KOPT-K1 (cell line): Measurements from ENCODE around the gene PPP2R3A.
A peak's percentile ranks its signal among the peaks of the same experiment; 100 is the strongest.
"Not testable (repeated sequence)": the region's sequence is repeated elsewhere in the genome, so short reads cannot be mapped to it uniquely, and the experiment has no call there.

Source experiments
- H3K27ac ChIP-seq: fragments of 200-600 bp; sonication (generic); 2 replicates; pipeline ENCODE4 v1.5.1; 2016; ENCODE audit warnings: antibody characterized with exemption, mild to moderate bottlenecking, low read depth, low read length; ENCODE audit not compliant: poor library complexity, severe bottlenecking
- H3K36me3 ChIP-seq: fragments of 200-600 bp; sonication (generic); 2 replicates; pipeline ENCODE4 v1.5.1; 2017; ENCODE audit warnings: antibody characterized with exemption, mild to moderate bottlenecking, low read length, moderate library complexity; ENCODE audit not compliant: insufficient read depth
- H3K9me3 ChIP-seq: fragments of 200-600 bp; sonication (generic); 2 replicates; pipeline ENCODE4 v1.5.1; 2017; ENCODE audit warnings: antibody characterized with exemption, low read length, mild to moderate bottlenecking; ENCODE audit not compliant: insufficient read depth, poor library complexity, severe bottlenecking

Gene PPP2R3A

DNA sequence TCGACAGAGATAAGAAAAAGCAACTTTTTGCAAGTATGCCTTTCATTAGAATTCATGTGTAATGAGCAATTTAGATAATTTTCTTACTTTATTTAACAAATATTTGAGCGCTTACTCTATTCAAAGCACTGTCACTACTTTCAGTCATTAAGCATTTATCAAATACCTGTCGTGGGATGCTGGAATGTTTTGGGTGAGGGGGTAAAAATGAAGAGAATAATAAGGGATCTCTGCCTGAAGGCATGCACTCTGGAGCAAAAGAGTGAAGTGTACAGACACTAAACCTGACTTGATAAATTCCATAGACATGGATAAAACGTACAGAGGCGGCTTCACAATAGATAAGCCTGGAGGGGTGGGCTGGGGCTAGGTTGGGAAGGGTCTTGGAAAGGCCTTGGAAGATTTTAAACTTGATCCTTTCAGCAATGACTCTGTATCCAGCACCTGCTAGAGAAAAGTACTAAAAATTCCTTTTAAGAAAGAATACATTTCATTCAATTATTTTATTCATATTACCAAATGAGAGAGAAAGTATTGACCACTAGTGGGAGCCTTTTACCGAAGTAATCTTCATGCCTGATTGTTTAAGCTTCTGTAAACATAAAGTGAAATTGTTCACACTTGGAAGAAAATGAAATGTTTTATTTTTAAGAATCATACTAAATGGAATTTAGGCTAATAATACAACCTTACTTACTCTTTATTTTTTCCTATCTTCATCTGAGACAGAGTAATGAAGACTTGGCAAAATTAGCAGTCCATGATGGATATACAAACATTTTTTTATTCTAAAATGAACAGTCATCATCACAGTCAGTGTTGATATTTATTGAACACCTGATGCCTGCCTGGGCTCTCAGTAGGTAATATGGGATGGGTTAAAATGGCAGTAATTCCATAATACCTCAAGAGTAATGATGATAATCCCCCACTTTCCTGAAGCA is 113.2 kb downstream of the PPP2R3A start:
- Histone ChIP-seq H3K27ac (peak overlapping the region; percentile 36), H3K36me3 (no peaks in the 10 kb centered on the region), H3K9me3 (peaks cover 4% of the 10 kb centered on the region)

- H3K27ac ChIP-seq, H3K36me3 ChIP-seq: not testable (repeated sequence)
- H3K9me3 ChIP-seq: peaks cover 25% of the 10 kb centered on the region
Measured at GRCh38 chr3:136083641-136084382, 118.3 kb downstream of the PPP2R3A start.

GRCh38 chr3:136085067-136085466 is 119.5 kb downstream of the PPP2R3A start:
- H3K9me3 ChIP-seq: peaks cover 25% of the 10 kb centered on the region
- H3K27ac ChIP-seq, H3K36me3 ChIP-seq: not testable (repeated sequence)

DNA sequence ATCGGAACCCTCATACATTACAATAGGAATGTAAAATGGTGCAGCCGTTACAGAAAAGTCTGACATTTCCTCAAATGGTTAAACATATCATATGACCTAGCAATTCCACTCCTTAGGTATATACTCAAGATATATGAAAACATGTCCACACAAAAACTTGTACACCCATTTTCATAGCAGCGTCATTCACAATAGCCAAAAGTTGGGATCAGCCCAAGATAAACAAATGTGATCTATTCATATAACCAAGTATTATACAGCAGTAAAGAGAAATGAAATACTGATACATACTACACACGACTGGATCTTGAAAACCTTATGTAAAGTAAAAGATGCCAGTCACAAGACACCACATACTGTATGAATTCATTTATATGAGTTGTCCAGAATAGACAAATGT is 128.2 kb downstream of the PPP2R3A start:
- no peaks in the 10 kb centered on the region for H3K9me3 ChIP-seq
- H3K36me3 ChIP-seq: no peaks in the 10 kb centered on the region

GRCh38 chr3:136105044-136105443 is 139.5 kb downstream of the PPP2R3A start:
- no peak overlapping the region for H3K27ac ChIP-seq
- H3K9me3 ChIP-seq: no peaks in the 10 kb centered on the region
- no peaks in the 10 kb centered on the region for H3K36me3 ChIP-seq

More for the DNA sequence above, 128.2 kb downstream of the PPP2R3A start:
- H3K27ac ChIP-seq: no peak overlapping the region

- H3K36me3 ChIP-seq: no peaks in the 10 kb centered on the region
- no peaks in the 10 kb centered on the region for H3K9me3 ChIP-seq
- H3K27ac ChIP-seq: no peak overlapping the region
Measured at GRCh38 chr3:136106101-136106500, 140.6 kb downstream of the PPP2R3A start.

DNA sequence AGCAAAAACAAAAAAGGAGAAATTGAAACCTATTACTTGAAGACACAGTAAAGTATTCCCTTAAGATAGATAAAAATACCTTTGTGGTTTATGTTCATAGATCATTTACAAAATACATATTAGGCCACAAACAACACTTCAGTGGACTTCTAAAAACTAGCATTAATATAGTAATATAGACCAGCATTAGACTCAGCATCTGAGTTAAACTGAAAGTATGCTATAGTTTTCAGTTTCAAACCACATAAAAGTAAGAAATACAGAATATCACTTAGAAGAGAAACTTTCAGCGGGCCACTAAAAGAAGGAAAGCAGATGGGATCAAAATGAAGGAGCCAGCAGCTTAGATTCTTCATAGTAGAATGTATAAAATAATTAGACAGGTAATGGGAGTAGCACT is 144.0 kb downstream of the PPP2R3A start:
- no peaks in the 10 kb centered on the region for H3K9me3 ChIP-seq
- H3K27ac ChIP-seq: peak overlapping the region; percentile 66
- H3K36me3 ChIP-seq: no peaks in the 10 kb centered on the region

DNA sequence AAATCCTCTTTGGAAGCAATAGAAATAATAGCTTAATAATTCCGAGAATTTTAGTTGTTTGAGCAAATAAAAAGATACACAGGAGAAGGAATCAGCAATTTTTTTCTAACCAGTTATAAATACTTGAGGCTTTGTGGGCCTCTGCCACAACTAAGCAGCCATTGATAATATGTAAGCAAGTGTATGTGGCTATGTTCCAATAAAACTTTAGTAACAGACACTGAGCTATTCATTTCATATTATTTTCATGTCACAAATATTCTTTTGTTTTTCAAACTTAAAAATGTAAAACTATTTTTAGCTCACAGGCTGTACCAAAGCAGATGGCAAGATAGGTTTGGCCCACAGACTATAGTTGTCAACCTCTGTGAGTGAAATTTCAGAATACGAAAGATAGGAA is 145.0 kb downstream of the PPP2R3A start:
- Histone ChIP-seq H3K27ac (peak overlapping the region; percentile 66), H3K36me3 (no peaks in the 10 kb centered on the region), H3K9me3 (no peaks in the 10 kb centered on the region)

GRCh38 chr3:136114421-136114820 is 148.9 kb downstream of the PPP2R3A start:
- H3K9me3 ChIP-seq: no peaks in the 10 kb centered on the region
- H3K36me3 ChIP-seq: no peaks in the 10 kb centered on the region
- no peak overlapping the region for H3K27ac ChIP-seq

DNA sequence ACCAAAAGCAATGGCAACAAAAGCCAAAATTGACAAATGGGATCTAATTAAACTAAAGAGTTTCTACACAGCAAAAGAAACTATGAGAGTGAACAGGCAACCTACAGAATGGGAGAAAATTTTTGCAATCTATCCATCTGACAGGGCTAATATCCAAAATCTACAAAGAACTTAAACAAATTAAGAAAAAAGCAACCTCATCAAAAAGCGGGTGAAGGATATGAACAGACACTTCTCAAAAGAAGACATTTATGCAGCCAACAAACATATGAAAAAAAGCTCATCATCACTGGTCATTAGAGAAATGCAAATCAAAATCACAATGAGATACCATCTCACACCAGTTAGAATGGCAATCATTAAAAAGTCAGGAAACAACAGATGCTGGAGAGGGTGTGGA is 153.8 kb downstream of the PPP2R3A start:
- H3K9me3 ChIP-seq, H3K36me3 ChIP-seq: not testable (repeated sequence)

GRCh38 chr3:136119783-136120182 is 154.3 kb downstream of the PPP2R3A start:
- H3K9me3 ChIP-seq, H3K27ac ChIP-seq, H3K36me3 ChIP-seq: not testable (repeated sequence)

More for the DNA sequence above, 153.8 kb downstream of the PPP2R3A start:
- H3K27ac ChIP-seq: not testable (repeated sequence)

DNA sequence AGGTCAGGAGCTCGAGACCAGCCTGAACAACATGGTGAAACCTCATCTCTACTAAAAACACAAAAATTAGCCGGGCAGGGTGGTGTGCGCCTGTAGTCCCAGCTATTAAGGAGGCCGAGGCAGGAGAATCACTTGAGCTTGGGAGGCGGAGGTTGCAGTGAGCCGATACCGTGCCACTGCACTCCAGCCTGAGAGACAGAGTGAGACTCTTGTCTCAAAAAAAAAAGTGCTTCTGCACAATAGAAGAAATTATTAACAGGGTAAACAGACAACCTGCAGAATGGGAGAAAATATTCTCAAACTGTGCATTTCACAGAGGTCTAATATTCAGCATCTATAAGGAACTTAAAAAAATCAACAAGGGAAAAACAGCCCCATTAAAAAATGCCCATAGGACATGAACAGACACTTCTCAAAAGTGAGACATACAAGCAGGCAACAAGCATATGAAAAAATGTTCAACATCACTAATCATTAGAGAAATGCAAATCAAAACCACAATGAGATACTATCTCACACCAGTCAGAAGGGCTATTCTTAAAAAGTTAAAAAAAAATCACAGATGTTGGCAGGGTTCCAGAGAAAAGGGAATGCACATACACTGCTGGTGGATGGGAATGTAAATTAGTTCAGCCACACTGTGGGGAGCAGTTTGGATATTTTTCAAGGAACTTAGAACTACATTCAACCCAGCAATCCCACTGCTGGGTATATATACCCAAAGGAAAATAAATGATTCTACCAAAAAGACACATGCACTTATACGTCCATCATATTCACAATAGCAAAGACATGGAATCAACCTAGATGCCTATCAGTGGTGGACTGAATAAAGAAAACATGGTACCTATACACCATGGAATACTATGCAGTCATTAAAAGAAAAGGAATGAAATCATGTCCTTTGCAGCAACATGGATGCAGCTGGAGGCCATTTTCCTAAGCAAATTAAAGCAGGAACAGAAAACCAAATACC is 155.1 kb downstream of the PPP2R3A start:
- H3K36me3 ChIP-seq: no peaks in the 10 kb centered on the region
- H3K9me3 ChIP-seq: no peaks in the 10 kb centered on the region
- no peak overlapping the region for H3K27ac ChIP-seq

DNA sequence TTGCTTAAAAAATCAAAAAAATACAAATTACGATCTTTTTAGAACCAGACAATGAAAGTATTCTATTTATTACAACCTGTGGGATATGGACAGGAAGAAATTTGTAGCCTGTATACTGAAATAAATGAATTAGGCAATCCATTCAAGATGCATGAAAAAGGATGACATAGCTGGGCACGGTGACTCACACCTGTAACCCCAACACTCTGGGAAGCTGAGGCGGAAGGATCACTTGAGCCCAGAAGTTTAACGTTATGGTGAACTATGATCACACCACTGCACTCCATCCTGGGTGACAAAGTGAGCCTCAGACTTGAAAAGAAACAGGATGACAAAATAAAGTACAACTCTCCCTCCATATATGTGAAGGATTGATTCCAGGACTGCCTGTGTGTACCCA is 156.5 kb downstream of the PPP2R3A start:
- no peaks in the 10 kb centered on the region for H3K36me3 ChIP-seq
- H3K27ac ChIP-seq: no peak overlapping the region
- H3K9me3 ChIP-seq: peaks cover 11% of the 10 kb centered on the region

GRCh38 chr3:136131647-136132046 is 166.1 kb downstream of the PPP2R3A start:
- H3K27ac ChIP-seq, H3K36me3 ChIP-seq, H3K9me3 ChIP-seq: not testable (repeated sequence)
